HepG2 (cell line): ENCODE data around the gene SERINC5. TPM values are rescaled to one million over a fixed set of nuclear protein-coding genes. Genes with fewer than 3 reads are reported as not detected.

Experiments
- ATAC-seq: fragments of 200-7000 bp; cut with Tn5 transposase; 3 replicates; pipeline ENCODE4 v1.9.1; 2020; ENCODE audit warnings: mild to moderate bottlenecking, moderate library complexity
- BruUV-seq: library from RNA; stranded (reverse); fragments of 400-500 nt; replicated peaks from 2 replicates; lab custom pipeline; 2021; lab: Mats Ljungman, UMichigan
- CTCF ChIA-PET: fragments of 300-600 bp; formaldehyde crosslinking; extraction: SDS; loops from one replicate; lab custom pipeline; 2021; ENCODE audit warnings: low total read pairs, inconsistent platforms, low intra/inter-chr PET ratio; lab: Yijun Ruan, JAX
- POLR2A ChIA-PET: fragments of 350-600 bp; sonication (Branson Sonifier 250); formaldehyde crosslinking; loops from one replicate; lab custom pipeline; 2020; ENCODE audit warnings: antibody characterized with exemption, inconsistent platforms; lab: Yijun Ruan, JAX
- DNase-seq: peaks from one replicate; pipeline ENCODE4 v3.0.0-alpha.2; 2015; ENCODE audit warnings: low spot score
- FAIRE-seq: peaks from 3 replicates; lab custom pipeline; 2011; peaks lifted over from hg19 to GRCh38; lab: Jason Lieb, UNC
- H2AFZ ChIP-seq: one replicate; pipeline ENCODE4 v1.6.1; 2011; ENCODE audit warnings: low read length, inconsistent platforms
- H3K27ac ChIP-seq: fragments of 300-600 bp; 3 replicates; pipeline ENCODE4 v1.8.0; 2011; ENCODE audit warnings: mixed run types, mild to moderate bottlenecking, mixed read lengths, low read length, inconsistent platforms; ENCODE audit not compliant: insufficient read depth; ENCODE audit errors: extremely low read length
- H3K27me3 ChIP-seq, 2 experiments: fragments of 200-600 bp in 1 of 2; 2 replicates in 1 of 2; 3 replicates in 1 of 2; pipeline versions ENCODE4 v1.6.0 to v1.8.0; 2011; ENCODE audit warnings: low read length in 2 of 2, mild to moderate bottlenecking in 2 of 2, moderate library complexity in 2 of 2, inconsistent platforms in 1 of 2; ENCODE audit not compliant: insufficient read depth in 2 of 2, control insufficient read depth in 1 of 2
- H3K36me3 ChIP-seq, 2 experiments: fragments of 200-600 bp in 1 of 2; replicated peaks in 1 of 2; 2 replicates in 1 of 2; 3 replicates in 1 of 2; pipeline versions ENCODE4 v1.5.1 to v1.8.0; 2011; ENCODE audit warnings: low read length in 2 of 2, inconsistent platforms in 1 of 2; ENCODE audit not compliant: insufficient read depth in 2 of 2, control insufficient read depth in 1 of 2
- H3K4me1 ChIP-seq: 2 replicates; pipeline ENCODE4 v1.5.1; 2012; ENCODE audit warnings: low read length, inconsistent platforms; ENCODE audit not compliant: insufficient read depth
- H3K4me2 ChIP-seq: 2 replicates; pipeline ENCODE4 v1.6.0; 2011; ENCODE audit warnings: low read depth, low read length, inconsistent platforms
- H3K4me3 ChIP-seq, 3 experiments: fragments of 200-600 bp in 1 of 3; sonication (generic), shearing (Covaris generic) in 1 of 3; replicated peaks in 1 of 3; 2 replicates each; pipeline ENCODE4 v1.5.1; 2011 to 2016; ENCODE audit warnings: low read length in 3 of 3, inconsistent platforms in 2 of 3, low read depth in 2 of 3, mild to moderate bottlenecking in 2 of 3, control low read depth in 1 of 3, mixed read lengths in 1 of 3; ENCODE audit not compliant: insufficient read depth in 1 of 3
- H3K79me2 ChIP-seq: one replicate; pipeline ENCODE4 v1.6.1; 2011; ENCODE audit warnings: low read length, inconsistent platforms; ENCODE audit not compliant: insufficient read depth
- H3K9ac ChIP-seq: 2 replicates; pipeline ENCODE4 v1.6.0; 2011; ENCODE audit warnings: mild to moderate bottlenecking, low read depth, low read length, inconsistent platforms; ENCODE audit not compliant: insufficient read depth
- H3K9me3 ChIP-seq: 2 replicates; pipeline ENCODE4 v1.5.1; 2012; ENCODE audit warnings: mild to moderate bottlenecking, low read length
- H4K20me1 ChIP-seq: 2 replicates; pipeline ENCODE4 v1.6.0; 2011; ENCODE audit warnings: inconsistent platforms, mild to moderate bottlenecking, low read length, moderate library complexity; ENCODE audit not compliant: insufficient read depth
- ADNP ChIP-seq: sonication (generic); formaldehyde crosslinking; IDR thresholded peaks from 2 replicates; pipeline ENCODE4 v1.4.0; 2020; ENCODE audit warnings: missing genetic modification reagents
- BATF2 ChIP-seq: sonication (generic); formaldehyde crosslinking; IDR thresholded peaks from 2 replicates; pipeline ENCODE4 v1.8.0; 2022; ENCODE audit warnings: mild to moderate bottlenecking, missing genetic modification reagents, moderate library complexity
- FOXA1 ChIP-seq, 2 experiments: fragments of 450-650 bp in 1 of 2; sonication (generic) in 1 of 2; formaldehyde crosslinking in 1 of 2; IDR thresholded peaks; 2 replicates each; pipeline versions ENCODE4 v1.4.0 to v1.6.1; 2016 to 2020; ENCODE audit warnings: missing genetic modification reagents in 1 of 2
- FOXO1 ChIP-seq: sonication (generic); formaldehyde crosslinking; IDR thresholded peaks from 2 replicates; pipeline ENCODE4 v1.4.0; 2020; ENCODE audit warnings: missing genetic modification reagents
- HMG20B ChIP-seq: conservative IDR thresholded peaks from 2 replicates; pipeline ENCODE4 v1.6.1; 2016; ENCODE audit warnings: missing genetic modification reagents, missing compliant biosample characterization
- KLF15 ChIP-seq: sonication (generic); formaldehyde crosslinking; IDR thresholded peaks from 2 replicates; pipeline ENCODE4 v1.8.1; 2023; ENCODE audit warnings: borderline replicate concordance, mild to moderate bottlenecking, inconsistent platforms, missing genetic modification reagents, mixed read lengths
- MED13 ChIP-seq: sonication (generic); formaldehyde crosslinking; IDR thresholded peaks from 2 replicates; pipeline ENCODE4 v1.5.0; 2020; ENCODE audit warnings: missing genetic modification reagents
- RARG ChIP-seq: sonication (generic); formaldehyde crosslinking; IDR thresholded peaks from 2 replicates; pipeline ENCODE4 v1.4.0; 2020; ENCODE audit warnings: low read depth, mild to moderate bottlenecking, missing genetic modification reagents
- RFXAP ChIP-seq: sonication (generic); formaldehyde crosslinking; IDR thresholded peaks from 2 replicates; pipeline ENCODE4 v1.4.0; 2020; ENCODE audit warnings: missing genetic modification reagents, borderline replicate concordance
- SP140L ChIP-seq: sonication (generic); formaldehyde crosslinking; IDR thresholded peaks from 2 replicates; pipeline ENCODE4 v1.4.0; 2020; ENCODE audit warnings: missing genetic modification reagents, borderline replicate concordance
- TCF12 ChIP-seq, 2 experiments: fragments of 450-650 bp in 1 of 2; sonication (generic) in 1 of 2; formaldehyde crosslinking in 1 of 2; IDR thresholded peaks; 2 replicates each; pipeline versions ENCODE4 v1.6.1 to v1.8.0; 2017 to 2022; ENCODE audit warnings: antibody characterized with exemption in 1 of 2, mild to moderate bottlenecking in 1 of 2, missing genetic modification reagents in 1 of 2, moderate library complexity in 1 of 2
- TCF7L2 ChIP-seq: IDR thresholded peaks from 2 replicates; pipeline ENCODE4 v1.6.1; 2011; ENCODE audit warnings: mild to moderate bottlenecking, low read depth, low read length, moderate library complexity
- TIGD3 ChIP-seq: sonication (generic); formaldehyde crosslinking; IDR thresholded peaks from 2 replicates; pipeline ENCODE4 v1.5.1; 2020; ENCODE audit warnings: mild to moderate bottlenecking, missing genetic modification reagents, borderline replicate concordance
- U2AF1 ChIP-seq: fragments of 200-400 bp; formaldehyde crosslinking; optimal IDR thresholded peaks from 2 replicates; pipeline ENCODE3; 2017; ENCODE audit warnings: mild to moderate bottlenecking, low read depth, low read length
- ZBTB44 ChIP-seq: sonication (generic); formaldehyde crosslinking; IDR thresholded peaks from 2 replicates; pipeline ENCODE4 v1.4.0; 2020; ENCODE audit warnings: missing genetic modification reagents
- ZFP36L2 ChIP-seq: sonication (generic); formaldehyde crosslinking; IDR thresholded peaks from 2 replicates; pipeline ENCODE4 v1.4.0; 2020; ENCODE audit warnings: missing genetic modification reagents
- ZNF337 ChIP-seq: sonication (generic); formaldehyde crosslinking; IDR thresholded peaks from 2 replicates; pipeline ENCODE4 v1.5.1; 2020; ENCODE audit warnings: missing genetic modification reagents, low read depth, mild to moderate bottlenecking, borderline replicate concordance
- ZNF513 ChIP-seq: sonication (generic); formaldehyde crosslinking; conservative IDR thresholded peaks from 2 replicates; pipeline ENCODE4 v1.5.0; 2020; ENCODE audit warnings: missing genetic modification reagents
- ZNF652 ChIP-seq: IDR thresholded peaks from 2 replicates; pipeline ENCODE4 v1.6.1; 2016; ENCODE audit warnings: low read depth, borderline replicate concordance
- ZNF878 ChIP-seq: sonication (generic); formaldehyde crosslinking; IDR thresholded peaks from 2 replicates; pipeline ENCODE4 v1.8.1; 2023; ENCODE audit warnings: mild to moderate bottlenecking, missing genetic modification reagents, moderate library complexity
- WGBS: methylation state at CpG from one replicate; pipeline ENCODE4 v1.1.6; 2017; ENCODE audit warnings: low lambda C conversion rate; 5-methylcytosine and 5-hydroxymethylcytosine counted together
- in situ Hi-C: cut with HindIII; loops from 2 replicates; pipeline ENCODE4 v1.10.0; 2017; ENCODE audit warnings: low pct_unique_long_range_greater_than_20kb; ENCODE audit not compliant: extremely low pct_ligation_motif_present
- intact Hi-C: fragments of 100-400 bp; cut with micrococcal nuclease; formaldehyde crosslinking; loops from one replicate; pipeline ENCODE4 v1.10.0; 2022; ENCODE audit not compliant: unreplicated experiment
- polyA plus RNA-seq, 8 experiments: library from polyadenylated mRNA; depleted of rRNA in 3 of 8; stranded (reverse) in 7 of 8; unstranded in 1 of 8; fragments of >200 nt; fragmentation: Illumina TruSeq in 4 of 8; extraction: Trizol in 4 of 8; gene quantifications; 2 replicates each; pipeline versions ENCODE4 v1.2.1 to v1.2.3, GENCODE V29; 2011 to 2016; ENCODE audit warnings: low read depth in 4 of 8, missing spikeins in 1 of 8, mixed read lengths in 1 of 8; ENCODE audit not compliant: insufficient read depth in 1 of 8
- total RNA-seq, 5 experiments: library from RNA; depleted of rRNA; stranded (reverse); fragments of >200 nt; fragmentation: Illumina TruSeq; extraction: Trizol; gene quantifications; 2 replicates each; pipeline ENCODE4 v1.2.3, GENCODE V29; 2016; ENCODE audit warnings: low read depth in 1 of 5

SERINC5 gene
- total and polyA plus RNA-seq, 2 of the 13 experiments (the other 11 are each of a cell fraction or from before 2014, with no cell fraction given): 17.3 to 22.8 TPM

GRCh38 chr5:80068775-80069174 lies 187.1 kb downstream of the SERINC5 start:
- no peak overlapping the region for H3K9ac ChIP-seq
- H4K20me1 ChIP-seq: no peaks in the 10 kb centered on the region
- POLR2A ChIA-PET: no interaction called here
- in situ Hi-C loops: no loop called here
- no peaks in the 10 kb centered on the region for H3K9me3 ChIP-seq
- WGBS: 46% methylated on average over 4 of the region's 4 CpGs
- H3K4me1 ChIP-seq: peaks cover 8% of the 10 kb centered on the region
- H2AFZ ChIP-seq: no peak overlapping the region
- H3K36me3 ChIP-seq: no peaks in the 10 kb centered on the region
- H3K27ac ChIP-seq: no peak overlapping the region
- CTCF ChIA-PET: no interaction called here
- no peaks in the 10 kb centered on the region for H3K79me2 ChIP-seq
- no peak for TF ChIP-seq TCF12 (IDR thresholded peaks at IDR 0.05)
- TF ChIP-seq TCF12 (CRISPR knock-in tag; IDR thresholded peaks at IDR 0.05): no peak
- no peak for TF ChIP-seq ZNF652
- TF ChIP-seq SP140L: no peak
- TF ChIP-seq FOXO1 (CRISPR knock-in tag): no peak
- no peak for TF ChIP-seq ZNF513 (CRISPR knock-in tag)
- no peak for TF ChIP-seq KLF15
- no peak for TF ChIP-seq ADNP (CRISPR knock-in tag)
- TF ChIP-seq BATF2 (CRISPR knock-in tag): no peak
- no peak for TF ChIP-seq RFXAP (CRISPR knock-in tag)
- TF ChIP-seq HMG20B (CRISPR knock-in tag): no peak
- no peak for TF ChIP-seq FOXA1 (IDR thresholded peaks at IDR 0.05)
- no peak for TF ChIP-seq FOXA1 (CRISPR knock-in tag; IDR thresholded peaks at IDR 0.05)
- no peak for TF ChIP-seq RARG (CRISPR knock-in tag)
- TF ChIP-seq U2AF1: no peak
- TF ChIP-seq MED13 (CRISPR knock-in tag): no peak
- no peak for TF ChIP-seq ZNF337
- no peak for TF ChIP-seq ZBTB44 (CRISPR knock-in tag)
- TF ChIP-seq TIGD3 (CRISPR knock-in tag): no peak
- no peak for TF ChIP-seq ZNF878 (CRISPR knock-in tag)
- TF ChIP-seq ZFP36L2: no peak
- TF ChIP-seq TCF7L2: no peak
- intact Hi-C loops: no loop called here
- FAIRE-seq (no peak), DNase-seq (no peak), ATAC-seq (no peak)
- 0 out of 5 replicates have a peak, but pooled peaks cover 0 to 10% of the 10 kb centered on the region in 2 experiments for H3K27me3 ChIP-seq
- BruUV-seq: no TSS peak
- H3K4me2 ChIP-seq: no peak overlapping the region
- no peak overlapping the region for H3K4me3 ChIP-seq
